Motor neuron (in vitro differentiated cells): Measurements from ENCODE around the gene CD28. TPM values are rescaled to one million over a fixed set of nuclear protein-coding genes. Genes with fewer than 3 reads are reported as not detected.

ENCODE experiments used
- ATAC-seq, 8 experiments: fragments of 200-7000 bp; cut with Tn5 transposase; replicated peaks in 6 of 8; 2 replicates each; pipeline ENCODE4 v1.8.0; 2021; ENCODE audit warnings: mild to moderate bottlenecking in 8 of 8, moderate library complexity in 8 of 8
- H3K27ac ChIP-seq, 2 donors: fragments of 250-450 bp; sonication (Bioruptor Pico); 2 replicates each; pipeline ENCODE4 v1.9.0; 2021; ENCODE audit warnings: antibody characterized with exemption in 2 of 2, mild to moderate bottlenecking in 2 of 2, moderate library complexity in 1 of 2
- H3K4me1 ChIP-seq, 2 donors: fragments of 250-450 bp; sonication (Bioruptor Pico); replicated peaks in 1 of 2; 2 replicates each; pipeline ENCODE4 v1.6.1; 2021; ENCODE audit warnings: antibody characterized with exemption in 2 of 2, mild to moderate bottlenecking in 2 of 2, moderate library complexity in 1 of 2
- H3K4me3 ChIP-seq, 5 donors: fragments of 250-450 bp; sonication (Bioruptor Pico); 2 replicates each; pipeline ENCODE4 v1.9.0; 2021; ENCODE audit warnings: antibody characterized with exemption in 5 of 5, mild to moderate bottlenecking in 5 of 5, moderate library complexity in 4 of 5
- WGBS, 10 experiments: fragments of 450-650 bp; shearing (Covaris generic); methylation state at CpG; one replicate each; pipeline ENCODE4 v1.0.0; 2022; 5-methylcytosine and 5-hydroxymethylcytosine counted together
- in situ Hi-C, 9 experiments: fragments of 400-800 bp; cut with MboI; loops; one replicate each; pipeline ENCODE4 v1.15.0; 2021; ENCODE audit warnings: low sequenced_read_pairs in 9 of 9, low pct_unique_long_range_greater_than_20kb in 2 of 9; ENCODE audit not compliant: unreplicated experiment in 9 of 9
- total RNA-seq, 8 experiments: library from RNA; unstranded; fragments of 300-600 nt; gene quantifications; 2 replicates each; pipeline versions ENCODE4 v1.2.3 to v1.2.4, GENCODE V29; 2022

The CD28 gene
- total RNA-seq, 8 experiments from 2014 or later, result 0.05 to 0.33 (median 0.09) TPM; not detected in 2

GRCh38 chr2:203786549-203787351 lies 80.3 kb downstream of the CD28 start:
- H3K27ac ChIP-seq, result no peak overlapping the region
- peaks cover 0 to 7% of the 10 kb centered on the region in 2 donors for H3K4me1 ChIP-seq
- in situ Hi-C loops, result no loop called here
- 10 to 95% (median 81%) methylated on average over 1 to 6 of the region's 6 CpGs for WGBS, 10 experiments
- H3K4me3 ChIP-seq, result no peak overlapping the region
- peak in 3 of 8 experiments; percentile 32 to 58 (median 48) for ATAC-seq

GRCh38 chr2:203787979-203788378 lies 81.5 kb downstream of the CD28 start:
- Histone ChIP-seq H3K4me3 (no peak overlapping the region), H3K27ac (no peak overlapping the region), H3K4me1 (peaks cover 0 to 7% of the 10 kb centered on the region in 2 donors)
- 0 to 100% (median 90%) methylated on average over 1 to 2 of the region's 2 CpGs; no CpG with 5 or more reads in 3 of the 10 experiments for WGBS, 10 experiments
- in situ Hi-C loops, result no loop called here
- ATAC-seq, result no peak

Other genes starting within 250 kb of the CD28 start
- 10 to 100 TPM in 6 of 8 experiments, 1 to 10 TPM in 2; 1.1 to 76.5 (median 11.1) TPM for gene RAPH1, start 171.3 kb upstream of the CD28 start, total RNA-seq
- under 1 TPM in 2 of 8 experiments, not detected in 6; 0.19 to 0.28 TPM for gene CTLA4, start 161.1 kb downstream of the CD28 start, total RNA-seq
- gene ICOS, start 230.1 kb downstream of the CD28 start, total RNA-seq, result under 1 TPM in 1 of 8 experiments, not detected in 7; 0.14 TPM